KMS-11 (cell line): ENCODE measurements around the gene FLYWCH1.

ENCODE experiments used
- H2AFZ ChIP-seq: fragments of 200-600 bp; sonication (generic); 2 replicates; pipeline ENCODE4 v1.6.1; 2016; ENCODE audit warnings: antibody characterized with exemption, mixed run types, low read depth
- H3K27ac ChIP-seq: fragments of 200-600 bp; sonication (generic); 2 replicates; pipeline ENCODE4 v1.6.1; 2016; ENCODE audit warnings: mild to moderate bottlenecking, mixed run types
- H3K27me3 ChIP-seq: fragments of 200-600 bp; sonication (generic); 2 replicates; pipeline ENCODE4 v1.6.1; 2017; ENCODE audit warnings: mild to moderate bottlenecking, low read depth, mixed run types, moderate library complexity; ENCODE audit not compliant: insufficient read depth
- H3K36me3 ChIP-seq: fragments of 200-600 bp; sonication (generic); 2 replicates; pipeline ENCODE4 v1.6.1; 2017; ENCODE audit warnings: mild to moderate bottlenecking, mixed run types; ENCODE audit not compliant: insufficient read depth
- H3K4me1 ChIP-seq: fragments of 200-600 bp; sonication (generic); 2 replicates; pipeline ENCODE4 v1.6.1; 2016; ENCODE audit warnings: mild to moderate bottlenecking, low read depth, mixed run types; ENCODE audit not compliant: poor library complexity, severe bottlenecking
- H3K4me2 ChIP-seq: fragments of 200-600 bp; sonication (generic); 2 replicates; pipeline ENCODE4 v1.7.0; 2016; ENCODE audit warnings: mild to moderate bottlenecking, mixed run types
- H3K4me3 ChIP-seq: fragments of 200-600 bp; sonication (generic); IDR thresholded peaks from 2 replicates; pipeline ENCODE4 v1.6.1; 2017; ENCODE audit warnings: low read depth, low read length, mixed read lengths; ENCODE audit not compliant: insufficient read depth
- H3K79me2 ChIP-seq: fragments of 200-600 bp; sonication (generic); 2 replicates; pipeline ENCODE4 v1.6.1; 2016; ENCODE audit warnings: low read depth, mixed run types; ENCODE audit not compliant: insufficient read depth
- H3K9ac ChIP-seq: fragments of 200-600 bp; sonication (generic); 2 replicates; pipeline ENCODE4 v1.6.1; 2016; ENCODE audit warnings: mild to moderate bottlenecking, mixed run types
- H4K20me1 ChIP-seq: fragments of 200-600 bp; sonication (generic); 2 replicates; pipeline ENCODE4 v1.6.1; 2016; ENCODE audit warnings: mild to moderate bottlenecking, mixed run types; ENCODE audit not compliant: insufficient read depth
- CTCF ChIP-seq: fragments of 200-600 bp; sonication (generic); conservative IDR thresholded peaks from 2 replicates; pipeline ENCODE4 v1.6.1; 2017; ENCODE audit warnings: low read depth, mild to moderate bottlenecking, antibody characterized with exemption, low read length, moderate library complexity, mixed read lengths

Gene FLYWCH1

GRCh38 chr16:2970563-2970962 lies 58.8 kb downstream of the FLYWCH1 start:
- no peak overlapping the region for H3K4me3 ChIP-seq
- peak overlapping the region; percentile 70 for H3K9ac ChIP-seq
- no peak for TF ChIP-seq CTCF
- no peaks in the 10 kb centered on the region for H3K36me3 ChIP-seq
- H3K4me2 ChIP-seq = peak overlapping the region; percentile 94
- peaks cover 19% of the 10 kb centered on the region for H3K4me1 ChIP-seq
- peak overlapping the region; percentile 62; the same call in 1 of the 2 replicates for H3K27ac ChIP-seq
- H3K27me3 ChIP-seq = no peaks in the 10 kb centered on the region
- no peaks in the 10 kb centered on the region for H4K20me1 ChIP-seq
- H3K79me2 ChIP-seq = peaks cover 21% of the 10 kb centered on the region; the same call in 1 of the 2 replicates
- H2AFZ ChIP-seq = no peak overlapping the region

- Histone ChIP-seq H3K9ac (no peak overlapping the region), H3K27me3 (no peaks in the 10 kb centered on the region), H2AFZ (no peak overlapping the region), H3K4me3 (no peak overlapping the region), H3K4me1 (peaks cover 12% of the 10 kb centered on the region), H3K79me2 (peaks cover 21% of the 10 kb centered on the region; the same call in 1 of the 2 replicates), H3K4me2 (peak overlapping the region; percentile 94), H4K20me1 (no peaks in the 10 kb centered on the region), H3K36me3 (no peaks in the 10 kb centered on the region), H3K27ac (no peak overlapping the region)
- TF ChIP-seq CTCF = no peak
Measured at GRCh38 chr16:2971134-2971984, 59.6 kb downstream of the FLYWCH1 start.

- Histone ChIP-seq H3K27me3 (no peaks in the 10 kb centered on the region), H3K27ac (no peak overlapping the region; the same call in 1 of the 2 replicates), H3K4me1 (peaks cover 12% of the 10 kb centered on the region), H3K79me2 (peaks cover 27% of the 10 kb centered on the region; the same call in 1 of the 2 replicates), H3K36me3 (no peaks in the 10 kb centered on the region), H2AFZ (no peak overlapping the region), H3K4me3 (no peak overlapping the region), H4K20me1 (no peaks in the 10 kb centered on the region), H3K4me2 (no peak overlapping the region), H3K9ac (no peak overlapping the region)
- no peak for TF ChIP-seq CTCF
Measured at GRCh38 chr16:2971985-2972784, 60.5 kb downstream of the FLYWCH1 start.

GRCh38 chr16:2973093-2973492 lies 61.4 kb downstream of the FLYWCH1 start:
- H2AFZ ChIP-seq = no peak overlapping the region
- peaks cover 34% of the 10 kb centered on the region; the same call in 1 of the 2 replicates for H3K79me2 ChIP-seq
- peaks cover 11% of the 10 kb centered on the region for H3K4me1 ChIP-seq
- H3K27ac ChIP-seq = no peak overlapping the region
- H3K27me3 ChIP-seq = no peaks in the 10 kb centered on the region
- no peak overlapping the region for H3K9ac ChIP-seq
- no peaks in the 10 kb centered on the region for H4K20me1 ChIP-seq
- no peaks in the 10 kb centered on the region for H3K36me3 ChIP-seq
- no peak for TF ChIP-seq CTCF
- H3K4me2 ChIP-seq = no peak overlapping the region
- no peak overlapping the region for H3K4me3 ChIP-seq
